HepG2 (cell line): ENCODE results near the gene TMA7B. TPM values are rescaled to one million over a fixed set of nuclear protein-coding genes. Genes with fewer than 3 reads are reported as not detected.

ENCODE experiments used
- ATAC-seq: fragments of 200-7000 bp; cut with Tn5 transposase; 3 replicates; pipeline ENCODE4 v1.9.1; 2020; ENCODE audit warnings: mild to moderate bottlenecking, moderate library complexity
- BruUV-seq: library from RNA; stranded (reverse); fragments of 400-500 nt; replicated peaks from 2 replicates; lab custom pipeline; 2021; lab: Mats Ljungman, UMichigan
- CTCF ChIA-PET: fragments of 300-600 bp; formaldehyde crosslinking; extraction: SDS; loops from one replicate; lab custom pipeline; 2021; ENCODE audit warnings: low total read pairs, inconsistent platforms, low intra/inter-chr PET ratio; lab: Yijun Ruan, JAX
- POLR2A ChIA-PET: fragments of 350-600 bp; sonication (Branson Sonifier 250); formaldehyde crosslinking; loops from one replicate; lab custom pipeline; 2020; ENCODE audit warnings: antibody characterized with exemption, inconsistent platforms; lab: Yijun Ruan, JAX
- DNase-seq: peaks from one replicate; pipeline ENCODE4 v3.0.0-alpha.2; 2015; ENCODE audit warnings: low spot score
- FAIRE-seq: peaks from 3 replicates; lab custom pipeline; 2011; peaks lifted over from hg19 to GRCh38; lab: Jason Lieb, UNC
- H2AFZ ChIP-seq: one replicate; pipeline ENCODE4 v1.6.1; 2011; ENCODE audit warnings: low read length, inconsistent platforms
- H3K27ac ChIP-seq: fragments of 300-600 bp; 3 replicates; pipeline ENCODE4 v1.8.0; 2011; ENCODE audit warnings: mixed run types, mild to moderate bottlenecking, mixed read lengths, low read length, inconsistent platforms; ENCODE audit not compliant: insufficient read depth; ENCODE audit errors: extremely low read length
- H3K27me3 ChIP-seq, 2 experiments: fragments of 200-600 bp in 1 of 2; 2 replicates in 1 of 2; 3 replicates in 1 of 2; pipeline versions ENCODE4 v1.6.0 to v1.8.0; 2011; ENCODE audit warnings: low read length in 2 of 2, mild to moderate bottlenecking in 2 of 2, moderate library complexity in 2 of 2, inconsistent platforms in 1 of 2; ENCODE audit not compliant: insufficient read depth in 2 of 2, control insufficient read depth in 1 of 2
- H3K36me3 ChIP-seq, 2 experiments: fragments of 200-600 bp in 1 of 2; replicated peaks in 1 of 2; 2 replicates in 1 of 2; 3 replicates in 1 of 2; pipeline versions ENCODE4 v1.5.1 to v1.8.0; 2011; ENCODE audit warnings: low read length in 2 of 2, inconsistent platforms in 1 of 2; ENCODE audit not compliant: insufficient read depth in 2 of 2, control insufficient read depth in 1 of 2
- H3K4me1 ChIP-seq: 2 replicates; pipeline ENCODE4 v1.5.1; 2012; ENCODE audit warnings: low read length, inconsistent platforms; ENCODE audit not compliant: insufficient read depth
- H3K4me2 ChIP-seq: 2 replicates; pipeline ENCODE4 v1.6.0; 2011; ENCODE audit warnings: low read depth, low read length, inconsistent platforms
- H3K4me3 ChIP-seq, 3 experiments: fragments of 200-600 bp in 1 of 3; sonication (generic), shearing (Covaris generic) in 1 of 3; replicated peaks in 1 of 3; 2 replicates each; pipeline ENCODE4 v1.5.1; 2011 to 2016; ENCODE audit warnings: low read length in 3 of 3, inconsistent platforms in 2 of 3, low read depth in 2 of 3, mild to moderate bottlenecking in 2 of 3, control low read depth in 1 of 3, mixed read lengths in 1 of 3; ENCODE audit not compliant: insufficient read depth in 1 of 3
- H3K79me2 ChIP-seq: one replicate; pipeline ENCODE4 v1.6.1; 2011; ENCODE audit warnings: low read length, inconsistent platforms; ENCODE audit not compliant: insufficient read depth
- H3K9ac ChIP-seq: 2 replicates; pipeline ENCODE4 v1.6.0; 2011; ENCODE audit warnings: mild to moderate bottlenecking, low read depth, low read length, inconsistent platforms; ENCODE audit not compliant: insufficient read depth
- H3K9me3 ChIP-seq: 2 replicates; pipeline ENCODE4 v1.5.1; 2012; ENCODE audit warnings: mild to moderate bottlenecking, low read length
- H4K20me1 ChIP-seq: 2 replicates; pipeline ENCODE4 v1.6.0; 2011; ENCODE audit warnings: inconsistent platforms, mild to moderate bottlenecking, low read length, moderate library complexity; ENCODE audit not compliant: insufficient read depth
- CC2D1A ChIP-seq: sonication (generic); formaldehyde crosslinking; IDR thresholded peaks from 2 replicates; pipeline ENCODE4 v1.8.1; 2023; ENCODE audit warnings: mild to moderate bottlenecking, missing genetic modification reagents
- ELF4 ChIP-seq: sonication (generic); formaldehyde crosslinking; IDR thresholded peaks from 2 replicates; pipeline ENCODE4 v1.5.0; 2020; ENCODE audit warnings: missing genetic modification reagents, mild to moderate bottlenecking, moderate library complexity, borderline replicate concordance
- MAFG ChIP-seq: sonication (generic); formaldehyde crosslinking; IDR thresholded peaks from 2 replicates; pipeline ENCODE4 v1.5.1; 2020; ENCODE audit warnings: mild to moderate bottlenecking, missing genetic modification reagents
- XRCC5 ChIP-seq: fragments of 200-400 bp; formaldehyde crosslinking; optimal IDR thresholded peaks from 2 replicates; pipeline ENCODE3; 2017; ENCODE audit warnings: mild to moderate bottlenecking, low read length
- ZNF138 ChIP-seq: sonication (generic); formaldehyde crosslinking; IDR thresholded peaks from 2 replicates; pipeline ENCODE4 v1.5.0; 2020; ENCODE audit warnings: mild to moderate bottlenecking, low read depth, missing genetic modification reagents
- ZSCAN25 ChIP-seq: sonication (generic); formaldehyde crosslinking; IDR thresholded peaks from 2 replicates; pipeline ENCODE4 v1.8.0; 2022; ENCODE audit warnings: mild to moderate bottlenecking, missing genetic modification reagents
- WGBS: methylation state at CpG from one replicate; pipeline ENCODE4 v1.1.6; 2017; ENCODE audit warnings: low lambda C conversion rate; 5-methylcytosine and 5-hydroxymethylcytosine counted together
- in situ Hi-C: cut with HindIII; loops from 2 replicates; pipeline ENCODE4 v1.10.0; 2017; ENCODE audit warnings: low pct_unique_long_range_greater_than_20kb; ENCODE audit not compliant: extremely low pct_ligation_motif_present
- intact Hi-C: fragments of 100-400 bp; cut with micrococcal nuclease; formaldehyde crosslinking; loops from one replicate; pipeline ENCODE4 v1.10.0; 2022; ENCODE audit not compliant: unreplicated experiment
- polyA plus RNA-seq, 8 experiments: library from polyadenylated mRNA; depleted of rRNA in 3 of 8; stranded (reverse) in 7 of 8; unstranded in 1 of 8; fragments of >200 nt; fragmentation: Illumina TruSeq in 4 of 8; extraction: Trizol in 4 of 8; gene quantifications; 2 replicates each; pipeline versions ENCODE4 v1.2.1 to v1.2.3, GENCODE V29; 2011 to 2016; ENCODE audit warnings: low read depth in 4 of 8, missing spikeins in 1 of 8, mixed read lengths in 1 of 8; ENCODE audit not compliant: insufficient read depth in 1 of 8
- total RNA-seq, 5 experiments: library from RNA; depleted of rRNA; stranded (reverse); fragments of >200 nt; fragmentation: Illumina TruSeq; extraction: Trizol; gene quantifications; 2 replicates each; pipeline ENCODE4 v1.2.3, GENCODE V29; 2016; ENCODE audit warnings: low read depth in 1 of 5
- TF ChIP-seq, protein P1 (sequence below): sonication (generic); formaldehyde crosslinking; IDR thresholded peaks from 2 replicates; pipeline ENCODE4 v1.5.0; 2020; ENCODE audit warnings: mild to moderate bottlenecking, missing genetic modification reagents
- TF ChIP-seq, protein P2 (sequence below): IDR thresholded peaks from 2 replicates; pipeline ENCODE4 v1.6.1; 2016; ENCODE audit warnings: missing compliant biosample characterization, missing genetic modification reagents, borderline replicate concordance
- TF ChIP-seq, protein P3 (sequence below): sonication (generic); formaldehyde crosslinking; IDR thresholded peaks from 2 replicates; pipeline ENCODE4 v1.4.0; 2020; ENCODE audit warnings: missing genetic modification reagents

Gene TMA7B
- total and polyA plus RNA-seq, 2 of the 13 experiments (the other 11 are each of a cell fraction or from before 2014, with no cell fraction given): not detected

- no peak for TF ChIP-seq MAFG (CRISPR knock-in tag)
Measured at GRCh38 chr22:39933741-39934140, 26.5 kb upstream of the TMA7B start (continued).

- no peak overlapping the region for H2AFZ ChIP-seq
- no peak overlapping the region for H3K27ac ChIP-seq
- no peak overlapping the region for H3K9ac ChIP-seq
- no TSS peak for BruUV-seq
- H3K79me2 ChIP-seq: no peaks in the 10 kb centered on the region
- CTCF ChIA-PET: no interaction called here
- no peak for ATAC-seq
- no peak overlapping the region for H3K4me3 ChIP-seq
- no peak for TF ChIP-seq CC2D1A (CRISPR knock-in tag)
- TF ChIP-seq, all 625 proteins: peak for 0
- FAIRE-seq (no peak), DNase-seq (no peak)
- H3K4me1 ChIP-seq: no peaks in the 10 kb centered on the region
- intact Hi-C loops (no loop called here), in situ Hi-C loops (no loop called here)
- H3K9me3 ChIP-seq: no peaks in the 10 kb centered on the region
- H4K20me1 ChIP-seq: no peaks in the 10 kb centered on the region
- 24% methylated on average over 4 of the region's 4 CpGs for WGBS
- H3K36me3 ChIP-seq: no peaks in the 10 kb centered on the region
- POLR2A ChIA-PET: no interaction called here
- H3K27me3 ChIP-seq: peaks cover 0 to 31% of the 10 kb centered on the region in 2 experiments; a peak in 3 of 5 replicates
- no peak overlapping the region for H3K4me2 ChIP-seq
Measured at GRCh38 chr22:39935116-39935515, 25.1 kb upstream of the TMA7B start.

GRCh38 chr22:39935612-39936011 lies 24.6 kb upstream of the TMA7B start:
- intact Hi-C loops: no loop called here
- H4K20me1 ChIP-seq: no peaks in the 10 kb centered on the region

More at GRCh38 chr22:39935612-39936011, 24.6 kb upstream of the TMA7B start:
- no peak overlapping the region for H3K4me2 ChIP-seq
- ChIA-PET POLR2A (no interaction called here), CTCF (no interaction called here)
- peaks cover 0 to 31% of the 10 kb centered on the region in 2 experiments; a peak in 3 of 5 replicates for H3K27me3 ChIP-seq
- H3K79me2 ChIP-seq: no peaks in the 10 kb centered on the region
- no peak overlapping the region for H3K27ac ChIP-seq
- H3K36me3 ChIP-seq: no peaks in the 10 kb centered on the region
- no peak overlapping the region for H2AFZ ChIP-seq
- no peak overlapping the region for H3K9ac ChIP-seq
- H3K9me3 ChIP-seq: no peaks in the 10 kb centered on the region
- H3K4me3 ChIP-seq: no peak overlapping the region
- no peak for FAIRE-seq
- 56% methylated on average over 6 of the region's 6 CpGs for WGBS
- H3K4me1 ChIP-seq: no peaks in the 10 kb centered on the region
- ATAC-seq: no peak
- no peak for DNase-seq
- TF ChIP-seq ZSCAN25 (CRISPR knock-in tag): no peak
- TF ChIP-seq, protein P1, sequence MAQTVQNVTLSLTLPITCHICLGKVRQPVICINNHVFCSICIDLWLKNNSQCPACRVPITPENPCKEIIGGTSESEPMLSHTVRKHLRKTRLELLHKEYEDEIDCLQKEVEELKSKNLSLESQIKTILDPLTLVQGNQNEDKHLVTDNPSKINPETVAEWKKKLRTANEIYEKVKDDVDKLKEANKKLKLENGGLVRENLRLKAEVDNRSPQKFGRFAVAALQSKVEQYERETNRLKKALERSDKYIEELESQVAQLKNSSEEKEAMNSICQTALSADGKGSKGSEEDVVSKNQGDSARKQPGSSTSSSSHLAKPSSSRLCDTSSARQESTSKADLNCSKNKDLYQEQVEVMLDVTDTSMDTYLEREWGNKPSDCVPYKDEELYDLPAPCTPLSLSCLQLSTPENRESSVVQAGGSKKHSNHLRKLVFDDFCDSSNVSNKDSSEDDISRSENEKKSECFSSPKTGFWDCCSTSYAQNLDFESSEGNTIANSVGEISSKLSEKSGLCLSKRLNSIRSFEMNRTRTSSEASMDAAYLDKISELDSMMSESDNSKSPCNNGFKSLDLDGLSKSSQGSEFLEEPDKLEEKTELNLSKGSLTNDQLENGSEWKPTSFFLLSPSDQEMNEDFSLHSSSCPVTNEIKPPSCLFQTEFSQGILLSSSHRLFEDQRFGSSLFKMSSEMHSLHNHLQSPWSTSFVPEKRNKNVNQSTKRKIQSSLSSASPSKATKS (CRISPR knock-in tag): no peak
- no peak for TF ChIP-seq ELF4 (CRISPR knock-in tag)
- TF ChIP-seq, protein P2, sequence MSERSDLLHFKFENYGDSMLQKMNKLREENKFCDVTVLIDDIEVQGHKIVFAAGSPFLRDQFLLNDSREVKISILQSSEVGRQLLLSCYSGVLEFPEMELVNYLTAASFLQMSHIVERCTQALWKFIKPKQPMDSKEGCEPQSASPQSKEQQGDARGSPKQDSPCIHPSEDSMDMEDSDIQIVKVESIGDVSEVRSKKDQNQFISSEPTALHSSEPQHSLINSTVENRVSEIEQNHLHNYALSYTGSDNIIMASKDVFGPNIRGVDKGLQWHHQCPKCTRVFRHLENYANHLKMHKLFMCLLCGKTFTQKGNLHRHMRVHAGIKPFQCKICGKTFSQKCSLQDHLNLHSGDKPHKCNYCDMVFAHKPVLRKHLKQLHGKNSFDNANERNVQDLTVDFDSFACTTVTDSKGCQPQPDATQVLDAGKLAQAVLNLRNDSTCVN (CRISPR knock-in tag): no peak
- TF ChIP-seq, protein P3, sequence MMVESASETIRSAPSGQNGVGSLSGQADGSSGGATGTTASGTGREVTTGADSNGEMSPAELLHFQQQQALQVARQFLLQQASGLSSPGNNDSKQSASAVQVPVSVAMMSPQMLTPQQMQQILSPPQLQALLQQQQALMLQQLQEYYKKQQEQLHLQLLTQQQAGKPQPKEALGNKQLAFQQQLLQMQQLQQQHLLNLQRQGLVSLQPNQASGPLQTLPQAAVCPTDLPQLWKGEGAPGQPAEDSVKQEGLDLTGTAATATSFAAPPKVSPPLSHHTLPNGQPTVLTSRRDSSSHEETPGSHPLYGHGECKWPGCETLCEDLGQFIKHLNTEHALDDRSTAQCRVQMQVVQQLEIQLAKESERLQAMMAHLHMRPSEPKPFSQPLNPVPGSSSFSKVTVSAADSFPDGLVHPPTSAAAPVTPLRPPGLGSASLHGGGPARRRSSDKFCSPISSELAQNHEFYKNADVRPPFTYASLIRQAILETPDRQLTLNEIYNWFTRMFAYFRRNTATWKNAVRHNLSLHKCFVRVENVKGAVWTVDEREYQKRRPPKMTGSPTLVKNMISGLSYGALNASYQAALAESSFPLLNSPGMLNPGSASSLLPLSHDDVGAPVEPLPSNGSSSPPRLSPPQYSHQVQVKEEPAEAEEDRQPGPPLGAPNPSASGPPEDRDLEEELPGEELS (CRISPR knock-in tag): no peak
- TF ChIP-seq XRCC5: no peak
- no peak for TF ChIP-seq ZNF138 (CRISPR knock-in tag)
- BruUV-seq: no TSS peak
- in situ Hi-C loops: no loop called here
